SK-N-SH treated with all-trans-retinoic acid at 6 μM for 48 hours (cell line): Measurements from ENCODE around the gene BTAF1.

Source experiments
- ATAC-seq: fragments of 200-7000 bp; cut with Tn5 transposase; 3 replicates; pipeline ENCODE4 v1.9.1; 2020; ENCODE audit warnings: mild to moderate bottlenecking, moderate library complexity
- BACH2 ChIP-seq: fragments of 250-450 bp; sonication (Bioruptor Pico); IDR thresholded peaks from 2 replicates; pipeline ENCODE4 v1.9.0; 2021; ENCODE audit warnings: mild to moderate bottlenecking, borderline replicate concordance
- CREB5 ChIP-seq: fragments of 250-450 bp; sonication (Bioruptor Pico); IDR thresholded peaks from 2 replicates; pipeline ENCODE4 v1.5.1; 2020; ENCODE audit warnings: low read depth, mild to moderate bottlenecking, moderate library complexity
- CSDC2 ChIP-seq: fragments of 250-450 bp; sonication (Bioruptor Pico); IDR thresholded peaks from 2 replicates; pipeline ENCODE4 v1.5.0; 2020; ENCODE audit warnings: mild to moderate bottlenecking, moderate library complexity
- CSRNP3 ChIP-seq: fragments of 250-450 bp; sonication (Bioruptor Pico); IDR thresholded peaks from 2 replicates; pipeline ENCODE4 v1.5.1; 2021; ENCODE audit warnings: mild to moderate bottlenecking, moderate library complexity
- OSR1 ChIP-seq: fragments of 250-450 bp; sonication (Bioruptor Pico); IDR thresholded peaks from 2 replicates; pipeline ENCODE4 v1.8.0; 2022; ENCODE audit warnings: moderate library complexity, mild to moderate bottlenecking, inconsistent platforms
- PATZ1 ChIP-seq: fragments of 250-450 bp; sonication (Bioruptor Pico); IDR thresholded peaks from 2 replicates; pipeline ENCODE4 v1.8.0; 2020; ENCODE audit warnings: mild to moderate bottlenecking, moderate library complexity, borderline replicate concordance
- POU6F1 ChIP-seq: fragments of 250-450 bp; sonication (Bioruptor Pico); IDR thresholded peaks from 2 replicates; pipeline ENCODE4 v1.8.0; 2021; ENCODE audit warnings: low read depth, mild to moderate bottlenecking, moderate library complexity, borderline replicate concordance
- PPARA ChIP-seq: fragments of 250-450 bp; sonication (Bioruptor Pico); IDR thresholded peaks from 2 replicates; pipeline ENCODE4 v1.5.0; 2020; ENCODE audit warnings: mild to moderate bottlenecking, borderline replicate concordance
- SNAI2 ChIP-seq: fragments of 250-450 bp; sonication (Bioruptor Pico); IDR thresholded peaks from 2 replicates; pipeline ENCODE4 v1.5.0; 2020; ENCODE audit warnings: mild to moderate bottlenecking, moderate library complexity
- TCF4 ChIP-seq: fragments of 250-450 bp; sonication (Bioruptor Pico); IDR thresholded peaks from 2 replicates; pipeline ENCODE4 v1.8.0; 2021; ENCODE audit warnings: mild to moderate bottlenecking, moderate library complexity, borderline replicate concordance
- TOX ChIP-seq: fragments of 250-450 bp; sonication (Bioruptor Pico); IDR thresholded peaks from 2 replicates; pipeline ENCODE4 v1.8.0; 2021; ENCODE audit warnings: mild to moderate bottlenecking, moderate library complexity, borderline replicate concordance
- TSHZ2 ChIP-seq: fragments of 250-450 bp; sonication (Bioruptor Pico); IDR thresholded peaks from 2 replicates; pipeline ENCODE4 v1.5.0; 2020; ENCODE audit warnings: mild to moderate bottlenecking, moderate library complexity
- ZC3H10 ChIP-seq: fragments of 250-450 bp; sonication (Bioruptor Pico); IDR thresholded peaks from 2 replicates; pipeline ENCODE4 v1.5.1; 2021; ENCODE audit warnings: mild to moderate bottlenecking, moderate library complexity
- ZFP3 ChIP-seq: fragments of 250-450 bp; sonication (Bioruptor Pico); IDR thresholded peaks from 2 replicates; pipeline ENCODE4 v1.5.0; 2020; ENCODE audit warnings: mild to moderate bottlenecking, moderate library complexity
- ZFP30 ChIP-seq: fragments of 450-650 bp; formaldehyde crosslinking; IDR thresholded peaks from 2 replicates; pipeline ENCODE4 v1.5.0; 2022; ENCODE audit warnings: mild to moderate bottlenecking, moderate library complexity
- ZNF565 ChIP-seq: fragments of 450-650 bp; formaldehyde crosslinking; conservative IDR thresholded peaks from 2 replicates; pipeline ENCODE4 v1.5.0; 2020; ENCODE audit warnings: low read depth, mild to moderate bottlenecking, moderate library complexity
- ZNF70 ChIP-seq: fragments of 450-650 bp; formaldehyde crosslinking; IDR thresholded peaks from 2 replicates; pipeline ENCODE4 v1.5.0; 2020; ENCODE audit warnings: mild to moderate bottlenecking, moderate library complexity
- ZNF8 ChIP-seq: fragments of 450-650 bp; formaldehyde crosslinking; IDR thresholded peaks from 2 replicates; pipeline ENCODE4 v1.5.0; 2020; ENCODE audit warnings: mild to moderate bottlenecking, moderate library complexity

Gene BTAF1

GRCh38 chr10:91996266-91996665 lies 72.7 kb downstream of the BTAF1 start:
- no peak for ATAC-seq
- TF ChIP-seq CSRNP3 (CRISPR knock-in tag), result no peak

- no peak for ATAC-seq
- TF ChIP-seq ZC3H10 (CRISPR knock-in tag) (no peak), ZNF565 (CRISPR knock-in tag) (no peak), OSR1 (no peak), TCF4 (CRISPR knock-in tag) (no peak), ZFP30 (no peak), PPARA (CRISPR knock-in tag) (no peak), ZFP3 (CRISPR knock-in tag) (no peak), BACH2 (CRISPR knock-in tag) (no peak), ZNF70 (no peak), TSHZ2 (CRISPR knock-in tag) (no peak), ZNF8 (CRISPR knock-in tag) (no peak), SNAI2 (CRISPR knock-in tag) (no peak), CSDC2 (CRISPR knock-in tag) (no peak), TOX (no peak), CREB5 (CRISPR knock-in tag) (no peak), POU6F1 (CRISPR knock-in tag) (no peak)
These were observed 78.0 kb downstream of the BTAF1 start for GRCh38 chr10:92001581-92001980.

GRCh38 chr10:92001995-92002394 lies 78.4 kb downstream of the BTAF1 start:
- ATAC-seq, result no peak
- TF ChIP-seq ZC3H10 (CRISPR knock-in tag) (no peak), ZFP30 (peak; percentile 93)

GRCh38 chr10:92003258-92003657 lies 79.7 kb downstream of the BTAF1 start:
- no peak for TF ChIP-seq TCF4 (CRISPR knock-in tag)
- TF ChIP-seq CSDC2 (CRISPR knock-in tag), result no peak
- TF ChIP-seq POU6F1 (CRISPR knock-in tag), result no peak
- TF ChIP-seq BACH2 (CRISPR knock-in tag), result no peak
- TF ChIP-seq PATZ1 (CRISPR knock-in tag), result no peak
- no peak for TF ChIP-seq ZFP3 (CRISPR knock-in tag)
- TF ChIP-seq SNAI2 (CRISPR knock-in tag), result no peak
- no peak for TF ChIP-seq ZNF565 (CRISPR knock-in tag)
- TF ChIP-seq TOX, result no peak
- TF ChIP-seq, all 23 proteins: peak for 0
- no peak for ATAC-seq
